HG03139 (cell line): Measurements from ENCODE around the gene EME1.
A peak's percentile ranks its signal among the peaks of the same experiment; 100 is the strongest.
"Not testable (repeated sequence)": the region's sequence is repeated elsewhere in the genome, so short reads cannot be mapped to it uniquely, and the experiment has no call there.

Source experiments
- ATAC-seq: cut with Tn5 transposase; IDR thresholded peaks from one replicate; pipeline ENCODE4 v1.9.1; 2021; ENCODE audit not compliant: unreplicated experiment

EME1 gene

DNA sequence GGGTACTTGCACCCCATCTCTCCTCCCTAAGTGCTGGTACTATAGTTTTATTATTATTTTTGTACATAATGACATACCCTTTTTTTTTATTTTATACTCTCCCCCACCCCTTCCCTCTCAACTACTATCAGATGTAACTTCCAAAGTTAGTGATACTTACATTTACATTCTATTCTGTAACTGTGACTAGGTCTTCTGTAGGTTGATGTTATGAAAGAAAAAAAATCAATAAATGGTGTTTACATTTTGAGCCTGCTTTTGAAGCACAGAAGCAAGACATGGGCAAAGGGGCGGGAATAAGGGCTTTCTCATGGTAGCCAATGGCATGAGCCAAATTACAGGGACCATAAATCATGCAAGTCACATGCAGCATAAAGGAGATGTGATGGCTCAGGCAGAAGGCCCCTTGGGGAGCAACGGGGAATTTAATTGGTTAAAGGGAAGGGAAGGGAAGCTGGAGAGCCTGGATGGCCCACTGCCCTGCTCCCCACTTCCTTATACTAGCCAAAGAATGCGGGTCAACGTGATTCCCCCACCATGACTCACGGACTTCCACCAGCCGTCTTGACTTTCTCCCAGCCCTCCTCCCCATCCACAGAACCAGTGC is 50.6 kb downstream of the EME1 start:
- no peak for ATAC-seq

- ATAC-seq: no peak
These were observed 51.4 kb downstream of the EME1 start for GRCh38 chr17:50424246-50424995.

DNA sequence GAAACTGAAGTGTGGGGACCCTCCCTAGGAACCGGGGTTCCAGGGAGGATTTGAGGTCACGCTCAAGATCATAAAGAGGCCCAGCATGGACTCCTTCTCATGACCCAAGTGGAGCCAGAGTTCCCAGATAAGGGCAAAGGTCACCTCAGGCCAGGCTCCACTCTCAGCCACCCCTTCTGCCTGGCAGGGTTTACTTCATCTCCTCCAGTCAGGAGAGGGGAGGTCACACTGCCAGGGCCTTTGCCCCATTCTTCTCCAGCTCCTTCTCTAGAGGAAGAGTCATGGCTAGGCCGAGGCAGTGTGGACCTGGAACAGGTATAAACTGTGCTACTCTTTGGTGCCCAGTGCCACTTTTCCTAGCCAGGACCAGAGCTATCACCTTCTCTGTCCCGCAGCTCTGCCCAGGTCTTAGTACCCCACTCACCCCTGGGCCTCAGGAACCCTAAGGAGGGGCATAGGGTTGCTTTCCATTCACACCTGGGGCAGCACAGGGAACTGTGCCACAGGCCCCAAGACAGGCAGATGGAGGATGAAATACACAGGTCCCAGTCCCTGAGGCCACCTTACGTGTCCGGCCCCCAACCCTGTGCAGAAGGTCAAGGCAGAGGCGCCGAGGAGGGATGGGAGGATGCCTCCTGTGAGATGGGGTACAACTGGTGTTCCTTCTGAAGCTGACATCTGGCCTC is 52.1 kb downstream of the EME1 start:
- ATAC-seq: no peak

- ATAC-seq: peak; percentile 60
These were observed 52.8 kb downstream of the EME1 start, which contains the start of gene ACSF2 for GRCh38 chr17:50425682-50426471. Gene ACSF2 (plus strand): TSS chr17:50426218. CDS start chr17:50426262, 44 bp downstream.

DNA sequence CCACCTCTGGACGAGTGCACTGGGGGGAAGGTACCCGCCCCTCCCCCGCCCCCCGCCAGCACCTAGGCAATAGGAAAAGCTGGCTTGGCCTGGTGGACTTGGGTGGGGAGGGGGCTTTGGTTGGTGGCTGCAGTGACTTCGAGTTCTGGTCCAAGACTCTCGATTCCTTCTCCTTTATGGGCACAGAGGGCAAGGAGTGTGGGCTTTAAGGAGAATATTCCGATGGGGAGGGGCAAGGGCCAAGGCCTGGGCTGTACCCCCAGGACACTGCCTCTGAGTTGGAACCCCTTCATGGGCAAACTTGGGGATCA is 53.4 kb downstream of the EME1 start:
- ATAC-seq: no peak

- ATAC-seq: no peak
These were observed 54.1 kb downstream of the EME1 start for GRCh38 chr17:50426814-50427787.

- not testable (repeated sequence) for ATAC-seq
These were observed 55.1 kb downstream of the EME1 start for GRCh38 chr17:50428126-50428525.

DNA sequence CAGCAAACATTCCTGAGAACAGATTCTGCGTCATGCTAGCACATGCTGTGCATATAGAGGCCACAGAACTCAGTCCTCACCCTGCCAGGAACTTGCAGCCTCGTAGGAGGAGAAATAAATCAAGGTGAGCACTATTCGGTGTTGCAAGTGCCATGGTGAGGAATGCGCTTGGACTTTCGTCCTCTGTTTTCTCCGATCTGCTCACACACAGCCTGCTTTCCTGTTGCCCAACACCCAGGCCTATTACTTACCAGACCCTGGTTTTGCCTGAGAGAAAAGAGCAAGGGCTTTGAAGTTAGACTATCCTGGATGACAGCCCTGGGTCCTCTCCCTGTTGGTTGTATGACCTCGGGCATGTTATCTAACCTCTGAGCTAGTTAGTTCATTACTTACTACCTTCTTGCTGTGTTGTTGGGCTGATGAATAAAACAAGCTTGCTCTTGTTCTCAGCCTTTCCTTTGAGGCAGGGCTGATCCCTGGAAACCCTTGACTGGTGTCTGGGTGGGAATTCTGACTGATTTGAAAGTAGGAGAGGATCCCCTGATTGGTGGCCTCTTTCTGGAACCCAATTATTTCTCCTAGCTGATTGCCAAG is 55.9 kb downstream of the EME1 start:
- ATAC-seq: no peak

DNA sequence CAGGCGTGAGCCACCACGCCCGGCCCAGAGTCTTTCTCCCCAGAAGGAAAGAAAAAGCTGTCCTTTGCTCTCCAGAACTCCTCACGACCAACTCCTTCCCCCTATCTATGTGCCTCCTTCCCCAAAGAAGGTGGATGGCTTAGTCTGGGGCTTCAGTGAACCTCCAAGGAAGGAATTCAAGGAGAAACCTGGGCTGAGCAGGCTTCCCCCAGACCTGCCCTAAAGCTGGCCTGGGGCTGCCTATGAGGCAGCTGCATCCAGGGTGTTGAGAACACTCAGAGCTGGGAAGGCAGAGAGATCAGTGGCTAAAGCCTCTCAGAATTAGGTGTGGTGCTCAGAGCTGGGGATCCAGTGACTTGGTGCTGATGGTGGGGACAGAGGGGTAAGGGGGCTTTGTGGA is 56.8 kb downstream of the EME1 start:
- no peak for ATAC-seq
